Lower lobe of right lung (tissue), 2 donors: ENCODE measurements around the gene FOXK1. TPM values are rescaled to one million over a fixed set of nuclear protein-coding genes. Genes with fewer than 3 reads are reported as not detected.
A peak's percentile ranks its signal among the peaks of the same experiment; 100 is the strongest.

Experiments used
- ATAC-seq, 2 donors: fragments of 200-7000 bp; cut with Tn5 transposase; one replicate each; pipeline ENCODE4 v1.9.1; 2020 to 2022; ENCODE audit warnings: mild to moderate bottlenecking in 2 of 2, moderate library complexity in 2 of 2
- DNase-seq: peaks from one replicate; pipeline ENCODE4 v3.0.0-alpha.2; 2020
- H3K27ac ChIP-seq: fragments of 200-600 bp; one replicate; pipeline ENCODE4 v1.8.0; 2022
- H3K27me3 ChIP-seq: fragments of 200-600 bp; one replicate; pipeline ENCODE4 v1.8.0; 2022; ENCODE audit warnings: low read depth
- H3K36me3 ChIP-seq: fragments of 200-600 bp; one replicate; pipeline ENCODE4 v1.8.0; 2022; ENCODE audit warnings: mild to moderate bottlenecking
- H3K4me1 ChIP-seq: fragments of 200-600 bp; one replicate; pipeline ENCODE4 v1.8.0; 2022
- H3K4me3 ChIP-seq: fragments of 200-600 bp; one replicate; pipeline ENCODE4 v1.8.0; 2022; ENCODE audit warnings: mild to moderate bottlenecking
- H3K9me3 ChIP-seq: fragments of 200-600 bp; one replicate; pipeline ENCODE4 v1.8.0; 2022
- intact Hi-C: fragments of 100-400 bp; cut with DNase I; formaldehyde crosslinking; loops from one replicate; pipeline ENCODE4 v1.11.0; 2022
- total RNA-seq: library from RNA; stranded (reverse); fragmentation: NEBNext Ultra II Directional; extraction: Animal tissue kit (Norgen Biotek cat#: 25700); gene quantifications from one replicate; pipeline ENCODE4 v1.2.1, GENCODE V29; 2021
- TF ChIP-seq, protein P1 (sequence below): fragments of 200-600 bp; IDR thresholded peaks from one replicate; pipeline ENCODE4 v1.8.0; 2022; ENCODE audit warnings: antibody characterized with exemption, mild to moderate bottlenecking
- donor health status: DM: no; HTN: yes; CAD: no; lungs with severe emphysema.

The FOXK1 gene
- total RNA-seq, 1 donor from 2014 or later = 28.8 TPM

GRCh38 chr7:4797858-4798705, 116.0 kb downstream of the FOXK1 start:
- Histone ChIP-seq H3K27me3 (no peaks in the 10 kb centered on the region), H3K9me3 (no peaks in the 10 kb centered on the region), H3K36me3 (no peaks in the 10 kb centered on the region), H3K4me3 (no peak overlapping the region), H3K27ac (no peak overlapping the region), H3K4me1 (no peaks in the 10 kb centered on the region)
- intact Hi-C loops = no loop called here
- TF ChIP-seq, protein P1, sequence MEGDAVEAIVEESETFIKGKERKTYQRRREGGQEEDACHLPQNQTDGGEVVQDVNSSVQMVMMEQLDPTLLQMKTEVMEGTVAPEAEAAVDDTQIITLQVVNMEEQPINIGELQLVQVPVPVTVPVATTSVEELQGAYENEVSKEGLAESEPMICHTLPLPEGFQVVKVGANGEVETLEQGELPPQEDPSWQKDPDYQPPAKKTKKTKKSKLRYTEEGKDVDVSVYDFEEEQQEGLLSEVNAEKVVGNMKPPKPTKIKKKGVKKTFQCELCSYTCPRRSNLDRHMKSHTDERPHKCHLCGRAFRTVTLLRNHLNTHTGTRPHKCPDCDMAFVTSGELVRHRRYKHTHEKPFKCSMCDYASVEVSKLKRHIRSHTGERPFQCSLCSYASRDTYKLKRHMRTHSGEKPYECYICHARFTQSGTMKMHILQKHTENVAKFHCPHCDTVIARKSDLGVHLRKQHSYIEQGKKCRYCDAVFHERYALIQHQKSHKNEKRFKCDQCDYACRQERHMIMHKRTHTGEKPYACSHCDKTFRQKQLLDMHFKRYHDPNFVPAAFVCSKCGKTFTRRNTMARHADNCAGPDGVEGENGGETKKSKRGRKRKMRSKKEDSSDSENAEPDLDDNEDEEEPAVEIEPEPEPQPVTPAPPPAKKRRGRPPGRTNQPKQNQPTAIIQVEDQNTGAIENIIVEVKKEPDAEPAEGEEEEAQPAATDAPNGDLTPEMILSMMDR = peak; percentile 91
- DNase-seq = peak; percentile 74
- ATAC-seq = peak; percentile 81 to 84

- no peak overlapping the region for H3K27ac ChIP-seq
- H3K27me3 ChIP-seq = no peaks in the 10 kb centered on the region
- TF ChIP-seq, protein P1 = no peak
- intact Hi-C loops = no loop called here
- no peaks in the 10 kb centered on the region for H3K36me3 ChIP-seq
- H3K9me3 ChIP-seq = no peaks in the 10 kb centered on the region
- no peak overlapping the region for H3K4me3 ChIP-seq
- DNase-seq (peak; percentile 41), ATAC-seq (peak in 1 of 2 donors; percentile 20)
- H3K4me1 ChIP-seq = no peaks in the 10 kb centered on the region
These were observed 116.7 kb downstream of the FOXK1 start for GRCh38 chr7:4798706-4799235.

DNA sequence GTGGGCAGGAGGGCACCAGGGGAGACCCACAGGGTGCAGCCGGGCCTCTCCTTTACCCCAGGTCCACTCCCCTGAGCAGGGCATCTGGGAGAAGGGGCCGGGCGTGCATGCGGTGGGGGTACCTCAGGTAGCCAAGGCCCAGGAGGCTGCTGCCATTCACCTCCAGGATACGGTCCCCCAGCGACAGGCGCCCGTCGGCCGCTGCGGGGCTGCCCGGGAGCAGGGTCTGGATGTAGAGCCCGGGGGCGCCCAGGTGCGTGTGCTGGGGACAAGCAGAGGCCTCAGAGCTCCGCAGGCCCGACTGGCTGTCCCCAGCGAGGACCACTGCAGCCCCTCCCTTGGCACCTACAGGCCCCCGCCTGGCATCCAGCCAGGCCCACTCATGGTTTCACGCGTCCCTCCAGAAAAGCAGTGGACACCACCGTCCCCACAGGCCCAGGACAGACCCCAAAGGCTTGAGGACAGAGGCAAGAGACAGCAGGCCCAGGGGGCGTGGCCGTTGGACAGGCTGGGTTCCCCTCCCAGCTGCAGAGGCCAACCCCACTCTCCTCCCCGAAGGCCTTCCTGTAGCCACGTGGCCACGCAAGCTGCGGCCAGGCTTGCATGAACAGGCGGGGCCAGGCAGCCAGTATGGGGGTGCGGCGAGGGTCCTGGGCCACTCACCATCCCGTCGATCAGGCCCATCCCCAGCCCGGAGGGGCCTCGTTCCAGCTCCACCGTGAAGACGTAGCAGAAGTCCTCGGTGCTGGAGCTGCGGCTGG, 117.6 kb downstream of the FOXK1 start:
- intact Hi-C loops = no loop called here
- peak; percentile 4 to 9 for ATAC-seq
- Histone ChIP-seq H3K9me3 (no peaks in the 10 kb centered on the region), H3K36me3 (no peaks in the 10 kb centered on the region), H3K27ac (no peak overlapping the region), H3K4me3 (no peak overlapping the region), H3K4me1 (no peaks in the 10 kb centered on the region), H3K27me3 (no peaks in the 10 kb centered on the region)
- peak; percentile 48 for DNase-seq
- TF ChIP-seq, protein P1 = no peak

DNA sequence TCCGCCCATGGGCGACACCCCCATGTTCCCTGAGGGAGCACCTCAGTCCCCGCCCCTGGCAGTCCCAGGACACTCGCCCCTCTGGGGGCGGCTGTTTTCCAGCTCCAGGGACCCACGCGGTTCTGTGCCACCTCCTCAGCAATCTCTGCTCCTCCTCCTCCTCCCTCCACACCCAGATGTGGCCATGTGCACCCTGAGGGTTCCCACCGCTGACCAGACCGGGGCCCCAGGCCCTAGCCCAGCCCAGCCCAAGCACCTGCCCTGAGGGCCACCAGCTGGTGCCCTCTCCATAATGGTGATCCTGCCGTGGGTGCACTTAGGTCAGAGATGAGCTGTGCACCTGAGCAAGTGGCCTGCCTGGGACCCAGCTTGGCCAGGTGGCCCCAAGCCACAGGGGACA, 118.4 kb downstream of the FOXK1 start:
- no peaks in the 10 kb centered on the region for H3K36me3 ChIP-seq
- no peak overlapping the region for H3K27ac ChIP-seq
- no peak overlapping the region for H3K4me3 ChIP-seq
- DNase-seq (no peak), ATAC-seq (no peak)
- TF ChIP-seq, protein P1 = no peak
- no peaks in the 10 kb centered on the region for H3K27me3 ChIP-seq
- no peaks in the 10 kb centered on the region for H3K9me3 ChIP-seq
- intact Hi-C loops = no loop called here
- H3K4me1 ChIP-seq = no peaks in the 10 kb centered on the region

DNA sequence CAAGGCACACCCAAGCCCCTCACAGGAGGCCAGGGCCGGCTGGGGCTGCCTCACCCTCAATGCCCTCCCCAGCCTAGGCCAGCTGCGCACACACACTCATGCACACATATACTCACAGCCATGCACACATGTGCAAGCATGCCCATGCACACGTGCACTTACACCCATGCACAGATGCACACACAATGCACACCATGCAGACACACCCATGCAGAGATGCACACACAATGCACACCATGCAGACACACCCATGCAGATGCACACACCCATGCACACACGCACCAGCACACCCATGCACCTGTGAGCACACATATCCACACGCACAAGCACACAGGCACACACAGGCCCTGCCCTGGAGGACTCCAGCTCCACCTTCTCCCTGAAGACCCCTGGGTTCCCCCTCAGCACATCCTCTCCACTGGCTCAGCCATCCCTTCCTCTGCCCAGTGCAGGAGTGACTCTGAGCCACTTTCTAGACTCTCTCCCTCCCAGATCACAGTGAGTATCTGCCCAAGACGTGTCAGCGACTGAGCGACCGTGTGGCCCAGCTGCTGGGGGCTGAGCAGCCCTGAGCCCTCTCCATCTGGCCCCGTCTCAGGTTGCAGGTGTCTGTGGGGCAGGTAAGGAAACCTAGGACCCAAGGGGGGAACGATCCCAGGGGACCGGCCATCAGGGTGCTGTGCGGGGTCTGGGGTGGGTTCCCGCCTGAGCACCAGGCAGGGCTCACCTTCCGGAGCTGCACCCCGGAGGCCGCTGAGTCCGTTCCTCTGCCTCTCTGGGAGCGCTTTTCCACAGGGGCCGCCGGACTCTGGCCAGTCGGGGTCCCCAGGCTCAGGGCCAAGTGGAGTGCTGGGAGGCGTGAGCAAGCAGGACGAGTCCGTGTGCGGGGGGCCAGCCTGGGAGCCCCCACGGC, 119.1 kb downstream of the FOXK1 start:
- DNase-seq = peak; percentile 44
- peak; percentile 5 to 14 for ATAC-seq
- no peaks in the 10 kb centered on the region for H3K27me3 ChIP-seq
- intact Hi-C loops = no loop called here
- H3K9me3 ChIP-seq = no peaks in the 10 kb centered on the region
- TF ChIP-seq, protein P1 = no peak
- H3K4me3 ChIP-seq = no peak overlapping the region
- H3K4me1 ChIP-seq = no peaks in the 10 kb centered on the region
- no peak overlapping the region for H3K27ac ChIP-seq
- no peaks in the 10 kb centered on the region for H3K36me3 ChIP-seq
